ENCODE results near the gene GALNT2. TPM values are rescaled to one million over a fixed set of nuclear protein-coding genes. Genes with fewer than 3 reads are reported as not detected.

GALNT2 gene
- polyA plus RNA-seq, 3 donors = 19.6 to 25.6 (median 23.4) TPM

- H3K4me3 ChIP-seq (replicated peaks in 1 of 3; ENCODE audit: low read depth in 2 of 3, low read length in 3 of 3) = peak overlapping the region; percentile 5 to 69 (median 23)
- peak overlapping the region; percentile 3 to 36 for H3K27ac ChIP-seq (ENCODE audit: low read depth in 1 of 2, low read length in 2 of 2)
- Mint-ChIP-seq H3K4me3 (peak overlapping the region; percentile 73 to 86), H3K27me3 (ENCODE audit: low read depth in 3 of 3) (peaks cover 0 to 5% (median 4%) of the 10 kb centered on the region in 3 donors), H3K4me1 (peaks cover 55% of the 10 kb centered on the region), H3K27ac (peak overlapping the region; percentile 43 to 88 (median 79)), H3K9me3 (no peaks in the 10 kb centered on the region), H3K36me3 (peaks cover 3 to 9% of the 10 kb centered on the region in 2 donors)
- no peaks in the 10 kb centered on the region for H3K27me3 ChIP-seq (ENCODE audit: control insufficient read depth in 2 of 2, insufficient read depth in 2 of 2, low read length in 2 of 2)
- no peaks in the 10 kb centered on the region for H3K9me3 ChIP-seq (replicated peaks in 1 of 2; ENCODE audit: control insufficient read depth in 1 of 2, insufficient read depth in 1 of 2, low read length in 2 of 2)
- intact Hi-C loops (cut with micrococcal nuclease) = no loop called here
- peaks cover 22 to 37% of the 10 kb centered on the region in 2 donors for H3K4me1 ChIP-seq (ENCODE audit: control insufficient read depth in 1 of 2, insufficient read depth in 2 of 2, low read length in 2 of 2)
- H3K9ac ChIP-seq (ENCODE audit: insufficient read depth, low read length, poor library complexity, severe bottlenecking) = peak overlapping the region; percentile 29
- peaks cover 92% of the 10 kb centered on the region for H4K20me1 ChIP-seq (ENCODE audit: insufficient read depth, low read length)
- DNase-seq = no peak
- H3K36me3 ChIP-seq (replicated peaks in 1 of 2; ENCODE audit: control insufficient read depth in 1 of 2, insufficient read depth in 2 of 2, low read length in 2 of 2) = no peaks in the 10 kb centered on the region
- TF ChIP-seq, protein P1, sequence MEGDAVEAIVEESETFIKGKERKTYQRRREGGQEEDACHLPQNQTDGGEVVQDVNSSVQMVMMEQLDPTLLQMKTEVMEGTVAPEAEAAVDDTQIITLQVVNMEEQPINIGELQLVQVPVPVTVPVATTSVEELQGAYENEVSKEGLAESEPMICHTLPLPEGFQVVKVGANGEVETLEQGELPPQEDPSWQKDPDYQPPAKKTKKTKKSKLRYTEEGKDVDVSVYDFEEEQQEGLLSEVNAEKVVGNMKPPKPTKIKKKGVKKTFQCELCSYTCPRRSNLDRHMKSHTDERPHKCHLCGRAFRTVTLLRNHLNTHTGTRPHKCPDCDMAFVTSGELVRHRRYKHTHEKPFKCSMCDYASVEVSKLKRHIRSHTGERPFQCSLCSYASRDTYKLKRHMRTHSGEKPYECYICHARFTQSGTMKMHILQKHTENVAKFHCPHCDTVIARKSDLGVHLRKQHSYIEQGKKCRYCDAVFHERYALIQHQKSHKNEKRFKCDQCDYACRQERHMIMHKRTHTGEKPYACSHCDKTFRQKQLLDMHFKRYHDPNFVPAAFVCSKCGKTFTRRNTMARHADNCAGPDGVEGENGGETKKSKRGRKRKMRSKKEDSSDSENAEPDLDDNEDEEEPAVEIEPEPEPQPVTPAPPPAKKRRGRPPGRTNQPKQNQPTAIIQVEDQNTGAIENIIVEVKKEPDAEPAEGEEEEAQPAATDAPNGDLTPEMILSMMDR (IDR thresholded peaks at IDR 0.05) = no peak
- H3K4me2 ChIP-seq (replicated peaks; ENCODE audit: extremely low read depth, low read length, poor library complexity, severe bottlenecking) = peak overlapping the region; percentile 76
- peak overlapping the region; percentile 61 for H2AFZ ChIP-seq (ENCODE audit: insufficient read depth, low read depth, low read length, poor library complexity, severe bottlenecking)
- WGBS (ENCODE audit: insufficient coverage) = 54% methylated on average over 11 of the region's 16 CpGs
- H3K79me2 ChIP-seq (ENCODE audit: insufficient read depth, low read length) = peaks cover 99% of the 10 kb centered on the region
Measured at GRCh38 chr1:230126529-230127104, 59.6 kb downstream of the GALNT2 start.

- H3K9me3 Mint-ChIP-seq = no peaks in the 10 kb centered on the region
- H3K4me2 ChIP-seq (replicated peaks; ENCODE audit: extremely low read depth, low read length, poor library complexity, severe bottlenecking) = peak overlapping the region; percentile 76
- no peaks in the 10 kb centered on the region for H3K36me3 ChIP-seq (replicated peaks in 1 of 2; ENCODE audit: control insufficient read depth in 1 of 2, insufficient read depth in 2 of 2, low read length in 2 of 2)
- peak overlapping the region; percentile 73 to 86 for H3K4me3 Mint-ChIP-seq
- H3K9ac ChIP-seq (ENCODE audit: insufficient read depth, low read length, poor library complexity, severe bottlenecking) = peak overlapping the region; percentile 29
- peak overlapping the region; percentile 5 to 69 (median 23) for H3K4me3 ChIP-seq (replicated peaks in 1 of 3; ENCODE audit: low read depth in 2 of 3, low read length in 3 of 3)
- H3K27me3 Mint-ChIP-seq (ENCODE audit: low read depth in 3 of 3) = peaks cover 0 to 5% (median 4%) of the 10 kb centered on the region in 3 donors
- H3K27ac ChIP-seq (ENCODE audit: low read depth in 1 of 2, low read length in 2 of 2) = peak overlapping the region; percentile 3 to 36
- peak in 2 of 3 donors; percentile 30 to 34 for DNase-seq
- peak overlapping the region; percentile 30 to 88 (median 79) for H3K27ac Mint-ChIP-seq
- TF ChIP-seq, protein P1 (IDR thresholded peaks at IDR 0.05) = no peak
- peaks cover 3 to 9% of the 10 kb centered on the region in 2 donors for H3K36me3 Mint-ChIP-seq
- peak overlapping the region; percentile 61 for H2AFZ ChIP-seq (ENCODE audit: insufficient read depth, low read depth, low read length, poor library complexity, severe bottlenecking)
- H4K20me1 ChIP-seq (ENCODE audit: insufficient read depth, low read length) = peaks cover 92% of the 10 kb centered on the region
- intact Hi-C loops (cut with micrococcal nuclease) = no loop called here
- H3K9me3 ChIP-seq (replicated peaks in 1 of 2; ENCODE audit: control insufficient read depth in 1 of 2, insufficient read depth in 1 of 2, low read length in 2 of 2) = no peaks in the 10 kb centered on the region
- 94% methylated on average over 13 of the region's 25 CpGs for WGBS (ENCODE audit: insufficient coverage)
- peaks cover 59% of the 10 kb centered on the region for H3K4me1 Mint-ChIP-seq
- peaks cover 22 to 37% of the 10 kb centered on the region in 2 donors for H3K4me1 ChIP-seq (ENCODE audit: control insufficient read depth in 1 of 2, insufficient read depth in 2 of 2, low read length in 2 of 2)
- peaks cover 100% of the 10 kb centered on the region for H3K79me2 ChIP-seq (ENCODE audit: insufficient read depth, low read length)
- H3K27me3 ChIP-seq (ENCODE audit: control insufficient read depth in 2 of 2, insufficient read depth in 2 of 2, low read length in 2 of 2) = no peaks in the 10 kb centered on the region
Measured at GRCh38 chr1:230127105-230128054, 60.3 kb downstream of the GALNT2 start.

All from CD14-positive monocyte (primary cell).